Neuronal stem cell (in vitro differentiated cells): ENCODE measurements around the gene ATP2A1.

ENCODE experiments used
- DNase-seq: peaks from one replicate; pipeline ENCODE4 v3.0.0-alpha.2; 2013; ENCODE audit warnings: low spot score
- H2AFZ ChIP-seq: one replicate; pipeline ENCODE4 v1.6.1; 2013; ENCODE audit warnings: mild to moderate bottlenecking, low read length, inconsistent platforms
- H2AK5ac ChIP-seq: 2 replicates; pipeline ENCODE4 v1.6.1; 2013; ENCODE audit warnings: low read depth, mild to moderate bottlenecking, inconsistent platforms, low read length, moderate library complexity, mixed read lengths
- H2BK120ac ChIP-seq: 2 replicates; pipeline ENCODE4 v1.6.1; 2013; ENCODE audit warnings: low read depth, mild to moderate bottlenecking, inconsistent platforms, low read length, moderate library complexity, mixed read lengths
- H2BK12ac ChIP-seq: one replicate; pipeline ENCODE4 v1.6.1; 2013; ENCODE audit warnings: low read length, inconsistent platforms
- H2BK15ac ChIP-seq: 2 replicates; pipeline ENCODE4 v1.6.1; 2013; ENCODE audit warnings: mild to moderate bottlenecking, low read length, inconsistent platforms, mixed read lengths
- H2BK5ac ChIP-seq: one replicate; pipeline ENCODE4 v1.6.1; 2013; ENCODE audit warnings: inconsistent platforms, mild to moderate bottlenecking, low read length, moderate library complexity
- H3K14ac ChIP-seq: one replicate; pipeline ENCODE4 v1.6.1; 2013; ENCODE audit warnings: low read length, inconsistent platforms
- H3K18ac ChIP-seq: 2 replicates; pipeline ENCODE4 v1.6.1; 2013; ENCODE audit warnings: low read length, inconsistent platforms
- H3K23ac ChIP-seq: 2 replicates; pipeline ENCODE4 v1.6.1; 2013; ENCODE audit warnings: low read depth, mild to moderate bottlenecking, mixed read lengths, low read length, inconsistent platforms; ENCODE audit not compliant: poor library complexity
- H3K27ac ChIP-seq: replicated peaks from 3 replicates; pipeline ENCODE4 v1.5.1; 2013; ENCODE audit warnings: low read length, inconsistent platforms
- H3K27me3 ChIP-seq, 3 experiments: 2 replicates each; pipeline ENCODE4 v1.6.1; 2013; ENCODE audit warnings: low read length in 3 of 3, mild to moderate bottlenecking in 2 of 3, inconsistent platforms in 1 of 3, low read depth in 1 of 3, mixed read lengths in 1 of 3, moderate library complexity in 1 of 3; ENCODE audit not compliant: control insufficient read depth in 3 of 3, insufficient read depth in 3 of 3
- H3K36me3 ChIP-seq, 2 donors: replicated peaks in 1 of 2; 2 replicates each; pipeline ENCODE4 v1.6.1; 2013; ENCODE audit warnings: low read length in 2 of 2; ENCODE audit not compliant: control insufficient read depth in 2 of 2, insufficient read depth in 2 of 2
- H3K4ac ChIP-seq: 2 replicates; pipeline ENCODE4 v1.6.1; 2013; ENCODE audit warnings: inconsistent platforms, mild to moderate bottlenecking, low read length, moderate library complexity
- H3K4me1 ChIP-seq, 2 donors: 1 replicate in 1 of 2; 2 replicates in 1 of 2; pipeline ENCODE4 v1.6.1; 2013; ENCODE audit warnings: low read length in 2 of 2, low read depth in 1 of 2; ENCODE audit not compliant: control insufficient read depth in 2 of 2, insufficient read depth in 1 of 2
- H3K4me2 ChIP-seq: one replicate; pipeline ENCODE4 v1.6.1; 2013; ENCODE audit warnings: mild to moderate bottlenecking, low read length, inconsistent platforms; ENCODE audit not compliant: insufficient read depth, poor library complexity, severe bottlenecking
- H3K4me3 ChIP-seq, 2 donors: 2 replicates each; pipeline ENCODE4 v1.5.1; 2013; ENCODE audit warnings: low read length in 2 of 2, mild to moderate bottlenecking in 2 of 2, inconsistent platforms in 1 of 2, moderate library complexity in 1 of 2
- H3K79me1 ChIP-seq: one replicate; pipeline ENCODE4 v1.6.1; 2013; ENCODE audit warnings: low read depth, mild to moderate bottlenecking, inconsistent platforms, low read length, moderate library complexity
- H3K9ac ChIP-seq: one replicate; pipeline ENCODE4 v1.6.1; 2013; ENCODE audit warnings: mild to moderate bottlenecking, low read depth, low read length, inconsistent platforms; ENCODE audit not compliant: poor library complexity
- H3K9me3 ChIP-seq, 2 donors: replicated peaks in 1 of 2; 2 replicates each; pipeline versions ENCODE3 to v1.6.1; 2013; ENCODE audit warnings: low read length in 2 of 2, mild to moderate bottlenecking in 2 of 2, inconsistent platforms in 1 of 2, low read depth in 1 of 2, mixed read lengths in 1 of 2, moderate library complexity in 1 of 2; ENCODE audit not compliant: control insufficient read depth in 2 of 2, insufficient read depth in 1 of 2
- H4K8ac ChIP-seq: one replicate; pipeline ENCODE4 v1.6.1; 2013; ENCODE audit warnings: low read depth, mild to moderate bottlenecking, inconsistent platforms, low read length, moderate library complexity
- H4K91ac ChIP-seq: one replicate; pipeline ENCODE4 v1.6.1; 2013; ENCODE audit warnings: low read length, low read depth, mild to moderate bottlenecking, inconsistent platforms; ENCODE audit not compliant: poor library complexity
- WGBS, 2 donors: extraction: QIAGEN DNeasy Blood & Tissue Kit; methylation state at CpG; one replicate each; pipeline ENCODE4 v1.1.7; 2013; ENCODE audit warnings: missing lambda C conversion rate in 2 of 2, mixed read lengths in 1 of 2; ENCODE audit not compliant: insufficient read length in 2 of 2, insufficient replicate concordance in 1 of 2; ENCODE audit errors: extremely low coverage in 2 of 2; 5-methylcytosine and 5-hydroxymethylcytosine counted together

ATP2A1 gene

DNA sequence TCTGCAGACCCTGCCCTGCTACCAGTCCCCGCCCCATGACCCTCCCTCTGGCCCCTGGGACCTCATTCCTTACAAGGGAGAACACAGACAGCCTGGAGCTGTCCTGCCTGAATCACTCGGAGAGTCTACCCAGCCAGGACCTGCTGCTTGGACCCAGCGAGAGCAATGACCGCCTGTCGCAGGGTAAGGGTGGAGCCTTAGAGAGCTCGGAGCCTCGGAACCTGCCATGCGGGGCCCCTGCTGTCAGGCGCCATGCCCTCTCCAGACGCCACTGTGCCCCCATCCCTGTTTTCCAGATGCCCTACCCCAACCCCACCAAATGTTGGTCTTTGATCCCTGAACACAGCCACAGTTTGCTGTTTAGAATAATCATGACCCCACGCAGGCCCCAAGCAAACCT is 9.1 kb upstream of the ATP2A1 start:
- peaks cover 25% of the 10 kb centered on the region for H3K79me1 ChIP-seq
- H2BK120ac ChIP-seq, result no peak overlapping the region
- H3K4me3 ChIP-seq, result no peak overlapping the region
- no peak overlapping the region for H3K27ac ChIP-seq
- peaks cover 50 to 80% of the 10 kb centered on the region in 2 donors for H3K36me3 ChIP-seq
- H2BK15ac ChIP-seq, result no peak overlapping the region
- H3K9ac ChIP-seq, result no peak overlapping the region
- no peak overlapping the region for H4K91ac ChIP-seq
- H2AFZ ChIP-seq, result no peak overlapping the region
- H2BK12ac ChIP-seq, result no peak overlapping the region
- H3K23ac ChIP-seq, result peak overlapping the region; percentile 13
- H3K4ac ChIP-seq, result no peak overlapping the region
- H3K4me2 ChIP-seq, result no peak overlapping the region
- no CpG with 5 or more reads among the region's 11 CpGs for WGBS, 2 donors
- H2BK5ac ChIP-seq, result no peak overlapping the region
- no peak overlapping the region for H2AK5ac ChIP-seq
- H3K14ac ChIP-seq, result no peak overlapping the region
- no peak overlapping the region for H3K18ac ChIP-seq
- peaks cover 6 to 12% of the 10 kb centered on the region in 2 donors for H3K4me1 ChIP-seq
- DNase-seq, result no peak
- no peaks in the 10 kb centered on the region for H3K27me3 ChIP-seq
- H4K8ac ChIP-seq, result no peak overlapping the region
- H3K9me3 ChIP-seq, result peaks cover 0 to 2% of the 10 kb centered on the region in 2 donors

DNA sequence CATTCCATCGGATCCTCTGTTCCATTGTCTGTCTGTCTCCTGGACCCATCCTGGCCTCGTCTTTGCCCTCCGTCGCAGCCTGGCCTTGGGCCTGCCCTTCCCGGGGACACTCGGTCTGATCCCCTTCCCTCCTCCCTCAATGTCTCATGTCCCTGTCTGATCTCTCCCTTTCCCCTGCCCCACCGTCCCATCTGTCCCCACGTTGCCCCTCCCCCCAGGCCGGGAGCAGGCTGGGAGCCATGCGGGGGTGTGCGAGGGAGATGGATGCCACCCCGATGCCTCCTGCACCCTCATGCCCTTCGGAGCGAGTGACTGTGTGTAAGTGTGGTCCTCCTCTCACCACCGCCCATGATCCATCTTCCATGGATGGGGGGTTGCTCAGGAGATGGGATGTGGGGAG is 5.3 kb upstream of the ATP2A1 start:
- no CpG with 5 or more reads among the region's 15 CpGs for WGBS, 2 donors
- no peak overlapping the region for H3K14ac ChIP-seq
- no peak overlapping the region for H2BK15ac ChIP-seq
- H3K9ac ChIP-seq, result no peak overlapping the region
- H2AK5ac ChIP-seq, result no peak overlapping the region
- H3K79me1 ChIP-seq, result peaks cover 8% of the 10 kb centered on the region
- H2BK120ac ChIP-seq, result no peak overlapping the region
- H4K91ac ChIP-seq, result no peak overlapping the region
- no peak overlapping the region for H2BK5ac ChIP-seq
- H3K4me2 ChIP-seq, result no peak overlapping the region
- H3K4me3 ChIP-seq, result no peak overlapping the region
- no peak overlapping the region for H3K23ac ChIP-seq
- no peak overlapping the region for H3K18ac ChIP-seq
- DNase-seq, result no peak
- H4K8ac ChIP-seq, result peak overlapping the region; percentile 65
- peaks cover 0 to 2% of the 10 kb centered on the region in 2 donors for H3K9me3 ChIP-seq
- H3K4ac ChIP-seq, result no peak overlapping the region
- peaks cover 48 to 63% of the 10 kb centered on the region in 2 donors for H3K36me3 ChIP-seq
- H2AFZ ChIP-seq, result no peak overlapping the region
- H2BK12ac ChIP-seq, result no peak overlapping the region
- no peak overlapping the region for H3K27ac ChIP-seq
- H3K4me1 ChIP-seq, result peaks cover 6 to 27% of the 10 kb centered on the region in 2 donors
- H3K27me3 ChIP-seq, result no peaks in the 10 kb centered on the region

GRCh38 chr16:28873543-28874201 is 4.6 kb upstream of the ATP2A1 start:
- Histone ChIP-seq H4K8ac (no peak overlapping the region), H3K79me1 (peaks cover 10% of the 10 kb centered on the region), H2AK5ac (no peak overlapping the region), H3K4ac (no peak overlapping the region), H3K23ac (peak overlapping the region; percentile 1), H3K4me2 (no peak overlapping the region), H2BK5ac (no peak overlapping the region), H3K27ac (no peak overlapping the region), H2BK12ac (no peak overlapping the region), H4K91ac (no peak overlapping the region), H3K9me3 (peaks cover 0 to 2% of the 10 kb centered on the region in 2 donors), H3K14ac (no peak overlapping the region), H2BK120ac (no peak overlapping the region), H3K27me3 (no peaks in the 10 kb centered on the region), H3K9ac (no peak overlapping the region), H3K4me3 (no peak overlapping the region), H3K18ac (no peak overlapping the region), H3K36me3 (peaks cover 47 to 59% of the 10 kb centered on the region in 2 donors), H3K4me1 (peaks cover 8 to 32% of the 10 kb centered on the region in 2 donors), H2AFZ (no peak overlapping the region), H2BK15ac (no peak overlapping the region)
- no peak for DNase-seq
- WGBS, 2 donors, result no CpG with 5 or more reads among the region's 18 CpGs

GRCh38 chr16:28874406-28874805 is 3.9 kb upstream of the ATP2A1 start:
- no peak overlapping the region for H3K9ac ChIP-seq
- peaks cover 40 to 51% of the 10 kb centered on the region in 2 donors for H3K36me3 ChIP-seq
- no peak overlapping the region for H2AK5ac ChIP-seq
- H3K4me1 ChIP-seq, result peaks cover 10 to 34% of the 10 kb centered on the region in 2 donors
- no peak overlapping the region for H2BK120ac ChIP-seq
- H2AFZ ChIP-seq, result no peak overlapping the region
- H3K9me3 ChIP-seq, result peaks cover 0 to 2% of the 10 kb centered on the region in 2 donors
- no peak overlapping the region for H2BK5ac ChIP-seq
- no peak overlapping the region for H4K91ac ChIP-seq
- H3K27me3 ChIP-seq, result no peaks in the 10 kb centered on the region
- H2BK15ac ChIP-seq, result no peak overlapping the region
- no peak overlapping the region for H3K14ac ChIP-seq
- no peak overlapping the region for H2BK12ac ChIP-seq
- DNase-seq, result no peak
- H4K8ac ChIP-seq, result no peak overlapping the region
- no peak overlapping the region for H3K4me2 ChIP-seq
- H3K18ac ChIP-seq, result no peak overlapping the region
- no peak overlapping the region for H3K23ac ChIP-seq
- no peak overlapping the region for H3K4ac ChIP-seq
- H3K4me3 ChIP-seq, result no peak overlapping the region
- H3K27ac ChIP-seq, result no peak overlapping the region
- H3K79me1 ChIP-seq, result peaks cover 10% of the 10 kb centered on the region
- WGBS, 2 donors, result no CpG with 5 or more reads among the region's 6 CpGs
